Measurements from ENCODE around the gene CDADC1.

CDADC1 gene

GRCh38 chr13:49247643-49248621 is at the start of gene CDADC1:
Gene CDADC1 (plus strand): TSS chr13:49247925. CDS start chr13:49248038, 113 bp downstream.
- peak; percentile 90 for DNase-seq

GRCh38 chr13:49206641-49207040 is 41.1 kb upstream of the CDADC1 start:
- no peak for DNase-seq

DNA sequence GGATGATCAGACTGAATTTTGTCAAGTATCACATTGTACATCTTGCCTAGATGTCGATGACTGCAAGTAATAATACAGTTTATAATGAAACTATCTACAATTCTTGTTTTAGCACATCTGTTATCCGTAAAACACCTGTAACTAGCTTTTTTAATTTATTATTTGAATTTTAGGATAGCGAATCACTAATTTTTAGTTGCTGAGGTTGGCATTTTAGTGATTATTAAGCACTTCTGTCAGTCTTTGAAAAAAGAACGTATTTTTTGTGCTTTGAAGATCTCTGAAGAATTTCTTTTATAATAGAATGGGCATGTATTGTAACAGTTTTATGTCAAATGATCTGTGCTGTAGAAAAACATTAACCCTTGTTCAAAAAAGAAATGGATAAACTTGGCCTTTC is 39.1 kb upstream of the CDADC1 start:
- no peak for DNase-seq

GRCh38 chr13:49210114-49210513 is 37.6 kb upstream of the CDADC1 start:
- DNase-seq = no peak

GRCh38 chr13:49210669-49211068 is 37.1 kb upstream of the CDADC1 start:
- no peak for DNase-seq

- DNase-seq = no peak
Measured at GRCh38 chr13:49213539-49213938, 34.2 kb upstream of the CDADC1 start.

DNA sequence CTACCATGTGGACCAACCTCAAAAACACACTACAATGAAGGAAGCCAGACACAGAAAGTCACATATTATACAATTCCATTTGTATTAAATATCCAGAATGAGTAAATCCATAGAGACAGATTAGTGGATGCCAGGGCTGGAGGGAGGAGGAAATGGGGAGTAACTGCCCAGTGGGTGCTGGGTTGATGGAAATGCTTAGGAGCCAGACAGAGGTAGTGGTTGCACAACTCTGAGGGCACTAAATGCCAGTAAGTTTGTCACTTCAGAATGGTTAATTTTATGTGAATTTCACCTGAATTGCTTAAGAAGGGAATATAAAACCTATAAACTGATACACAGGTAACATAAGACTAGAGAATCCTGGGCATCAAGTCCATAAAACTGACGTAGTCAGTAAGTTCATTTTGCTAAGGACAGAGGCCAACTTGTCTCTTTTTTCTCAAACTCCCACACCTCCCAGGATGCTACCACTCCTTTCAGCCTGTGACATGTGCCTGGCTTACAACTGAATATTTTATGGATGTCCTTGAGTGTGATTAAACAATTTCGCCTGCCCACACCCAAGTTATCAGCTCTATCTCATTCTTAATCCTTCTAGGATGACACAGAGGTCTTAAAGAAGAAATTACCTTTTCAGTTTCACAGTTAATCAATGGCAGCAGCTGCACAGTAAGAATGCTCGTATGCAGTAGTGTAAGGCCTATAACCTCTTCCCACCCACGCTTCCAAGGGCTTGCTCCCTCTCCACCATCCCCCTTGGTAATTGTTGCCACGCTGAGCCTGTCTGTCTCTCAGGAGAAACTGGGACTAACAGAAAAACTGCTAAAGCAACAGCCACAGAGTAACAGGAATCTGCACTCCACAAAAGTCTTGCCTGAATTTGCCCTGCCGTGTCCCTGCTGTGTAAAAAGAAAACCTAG is 33.5 kb upstream of the CDADC1 start:
- DNase-seq = no peak

GRCh38 chr13:49214917-49215376 is 32.8 kb upstream of the CDADC1 start:
- no peak for DNase-seq

GRCh38 chr13:49216334-49216733 is 31.4 kb upstream of the CDADC1 start:
- DNase-seq = no peak

DNA sequence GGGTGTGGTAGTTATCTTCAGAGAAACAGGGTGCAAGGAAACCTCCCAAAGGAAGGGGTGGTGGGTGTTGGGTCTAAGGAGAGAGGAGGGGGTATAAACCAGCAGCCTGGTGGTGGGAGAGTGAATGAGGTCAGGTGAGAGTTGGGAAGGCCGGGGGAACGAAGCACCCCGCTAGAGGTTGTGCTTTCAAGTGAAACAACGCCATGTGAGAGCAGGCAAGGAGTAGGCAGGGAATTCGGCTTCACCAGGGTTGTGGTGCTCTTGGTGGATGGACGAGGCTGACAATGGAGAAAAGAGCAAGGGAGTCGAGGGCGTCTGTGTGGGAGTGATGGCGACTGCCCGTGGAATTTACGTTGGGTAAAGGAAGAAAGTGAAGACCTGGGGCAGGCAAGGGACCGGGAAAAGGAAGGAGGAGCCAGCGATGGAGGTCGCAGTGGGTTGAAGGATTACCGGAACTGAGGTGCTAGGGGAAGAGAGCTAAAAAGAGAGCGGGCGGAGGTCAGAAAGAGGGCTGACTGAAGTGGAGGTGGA is 29.7 kb upstream of the CDADC1 start:
- DNase-seq = no peak

- DNase-seq = no peak
Measured at GRCh38 chr13:49218493-49219051, 29.2 kb upstream of the CDADC1 start.

DNA sequence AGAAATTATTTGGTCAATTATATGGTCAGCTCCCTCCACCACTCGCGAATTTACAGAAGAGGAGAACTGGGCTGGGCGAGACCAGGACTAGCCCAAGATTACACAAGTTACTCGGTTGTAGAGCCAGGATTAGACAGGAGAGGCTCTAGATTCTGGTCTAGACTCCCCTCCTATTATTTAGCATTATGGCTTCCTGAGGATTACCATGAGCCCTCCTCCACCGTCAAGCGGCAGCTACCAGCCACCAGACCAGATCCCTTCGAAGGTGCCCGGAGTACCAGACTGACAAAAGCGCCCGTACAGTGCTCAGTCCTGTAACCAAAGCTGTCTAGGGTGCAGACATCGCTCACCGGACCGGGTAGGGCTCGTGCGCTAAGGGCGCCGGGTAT is 28.1 kb upstream of the CDADC1 start:
- no peak for DNase-seq

DNA sequence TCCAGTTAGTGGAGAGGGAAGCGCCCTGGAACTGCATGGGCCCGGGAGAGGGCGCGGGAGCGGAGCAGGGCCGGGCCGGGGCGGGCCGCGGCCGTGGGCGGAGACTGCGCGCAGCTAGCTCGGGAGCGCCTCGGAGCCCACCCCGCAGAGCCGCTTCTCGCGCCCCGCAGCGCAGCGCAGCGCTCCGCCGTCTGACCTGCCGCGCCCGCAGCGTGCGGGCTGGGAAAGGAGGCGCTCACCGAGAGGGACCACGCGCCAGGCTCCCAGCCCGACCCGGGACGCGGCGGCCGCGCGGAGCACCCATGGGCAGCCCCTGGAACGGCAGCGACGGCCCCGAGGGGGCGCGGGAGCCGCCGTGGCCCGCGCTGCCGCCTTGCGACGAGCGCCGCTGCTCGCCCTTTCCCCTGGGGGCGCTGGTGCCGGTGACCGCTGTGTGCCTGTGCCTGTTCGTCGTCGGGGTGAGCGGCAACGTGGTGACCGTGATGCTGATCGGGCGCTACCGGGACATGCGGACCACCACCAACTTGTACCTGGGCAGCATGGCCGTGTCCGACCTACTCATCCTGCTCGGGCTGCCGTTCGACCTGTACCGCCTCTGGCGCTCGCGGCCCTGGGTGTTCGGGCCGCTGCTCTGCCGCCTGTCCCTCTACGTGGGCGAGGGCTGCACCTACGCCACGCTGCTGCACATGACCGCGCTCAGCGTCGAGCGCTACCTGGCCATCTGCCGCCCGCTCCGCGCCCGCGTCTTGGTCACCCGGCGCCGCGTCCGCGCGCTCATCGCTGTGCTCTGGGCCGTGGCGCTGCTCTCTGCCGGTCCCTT is 27.5 kb upstream of the CDADC1 start, which contains the start of gene MLNR:
Gene MLNR (plus strand): TSS at position 303 of the 820 bp plus-strand sequence. CDS start 0 bp downstream, at position 303.
- DNase-seq = peak; percentile 5

DNA sequence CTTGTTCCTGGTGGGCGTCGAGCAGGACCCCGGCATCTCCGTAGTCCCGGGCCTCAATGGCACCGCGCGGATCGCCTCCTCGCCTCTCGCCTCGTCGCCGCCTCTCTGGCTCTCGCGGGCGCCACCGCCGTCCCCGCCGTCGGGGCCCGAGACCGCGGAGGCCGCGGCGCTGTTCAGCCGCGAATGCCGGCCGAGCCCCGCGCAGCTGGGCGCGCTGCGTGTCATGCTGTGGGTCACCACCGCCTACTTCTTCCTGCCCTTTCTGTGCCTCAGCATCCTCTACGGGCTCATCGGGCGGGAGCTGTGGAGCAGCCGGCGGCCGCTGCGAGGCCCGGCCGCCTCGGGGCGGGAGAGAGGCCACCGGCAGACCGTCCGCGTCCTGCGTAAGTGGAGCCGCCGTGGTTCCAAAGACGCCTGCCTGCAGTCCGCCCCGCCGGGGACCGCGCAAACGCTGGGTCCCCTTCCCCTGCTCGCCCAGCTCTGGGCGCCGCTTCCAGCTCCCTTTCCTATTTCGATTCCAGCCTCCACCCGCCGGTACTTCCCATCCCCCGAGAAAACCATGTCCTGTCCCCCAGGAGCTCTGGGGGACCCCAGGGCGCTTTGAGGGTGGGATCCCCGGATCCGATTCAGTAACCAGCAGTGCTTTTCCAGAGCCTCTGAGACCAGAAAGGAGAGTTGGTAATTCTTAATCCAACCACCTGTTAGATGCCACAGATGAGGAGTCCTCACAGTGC is 26.7 kb upstream of the CDADC1 start:
- no peak for DNase-seq

GRCh38 chr13:49221590-49221965 is 26.1 kb upstream of the CDADC1 start:
- no peak for DNase-seq

GRCh38 chr13:49225223-49226042 is 22.3 kb upstream of the CDADC1 start:
- DNase-seq = peak; percentile 40

DNA sequence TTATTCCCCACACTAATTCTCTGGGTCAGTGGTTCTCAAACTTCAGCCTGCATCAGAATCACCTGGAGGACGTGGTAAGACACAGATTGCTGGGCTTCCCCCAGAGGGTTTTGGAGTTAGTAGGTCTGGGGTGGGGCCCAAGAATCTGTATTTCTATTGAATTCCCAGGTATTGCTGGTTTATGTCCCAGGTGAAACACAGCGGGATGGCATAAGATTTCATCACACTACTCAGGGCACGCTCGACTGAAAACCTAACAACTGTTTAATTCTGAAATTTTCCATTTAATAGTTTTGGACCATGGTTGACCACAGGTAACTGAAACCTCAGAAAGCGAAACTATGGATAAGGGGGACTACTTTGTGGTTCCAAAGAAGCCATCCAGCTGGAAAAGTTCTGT is 21.1 kb upstream of the CDADC1 start:
- no peak for DNase-seq

DNA sequence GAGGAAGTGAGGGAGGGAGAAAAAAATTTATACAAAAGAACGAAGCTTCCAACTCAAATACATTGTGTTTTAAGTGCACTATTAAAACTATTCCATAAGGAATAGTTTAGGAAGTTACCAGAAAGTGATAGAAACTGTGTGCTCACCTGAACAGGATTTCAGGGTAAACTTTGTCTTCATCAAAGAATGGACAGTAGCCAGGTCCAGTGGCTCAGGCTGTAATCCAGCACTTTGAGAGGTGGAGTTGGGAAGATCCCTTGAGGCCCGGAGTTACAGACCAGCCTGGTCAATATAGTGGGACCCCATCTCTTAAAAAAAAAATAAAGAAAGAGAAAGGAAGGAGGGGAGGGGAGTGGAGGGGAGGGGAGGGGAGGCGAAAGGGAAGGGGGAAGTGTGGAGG is 13.0 kb upstream of the CDADC1 start:
- DNase-seq = no peak

DNA sequence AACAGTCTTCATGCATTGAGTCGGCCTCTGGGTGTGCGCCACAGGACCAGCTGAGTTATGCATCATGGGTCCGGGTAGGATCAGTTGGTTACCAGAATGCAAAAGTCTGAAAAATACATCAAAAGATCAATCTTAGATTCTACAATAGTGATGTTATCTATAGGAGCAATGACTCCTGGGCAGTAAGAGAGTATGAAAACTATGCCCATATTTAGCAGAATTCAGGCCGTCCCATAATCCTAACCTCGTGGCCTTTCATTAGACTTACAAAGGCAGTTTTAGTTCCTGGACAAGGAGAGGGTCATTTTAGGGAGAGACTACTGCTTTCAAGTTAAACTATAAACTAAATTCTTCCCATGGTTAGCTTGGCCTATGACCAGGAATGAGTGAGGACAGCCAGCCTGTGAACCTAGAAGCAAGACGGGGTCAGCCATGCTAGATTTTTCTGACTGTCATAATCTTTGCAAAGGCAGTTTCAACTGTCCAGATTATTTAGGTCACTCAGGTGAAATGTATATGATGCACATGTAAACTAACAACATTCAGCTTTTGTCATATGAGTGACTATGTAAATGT is 11.8 kb upstream of the CDADC1 start:
- no peak for DNase-seq

- DNase-seq = no peak
Measured at GRCh38 chr13:49238621-49239020, 9.1 kb upstream of the CDADC1 start.

Measured in NCI-H748 treated with DMSO at 0.1 percent for 48 hours (cell line).